Endothelial cell (in vitro differentiated cells): ENCODE measurements around the gene IFI44L. TPM values are rescaled to one million over a fixed set of nuclear protein-coding genes. Genes with fewer than 3 reads are reported as not detected.

Experiments used
- DNase-seq: peaks from one replicate; pipeline ENCODE4 v3.0.0; 2021; ENCODE audit warnings: low spot score
- H3K27ac Mint-ChIP-seq: one replicate; pipeline ENCODE4 v1.8.0; 2021; ENCODE audit warnings: mixed read lengths, inconsistent platforms; ENCODE audit not compliant: unreplicated experiment
- H3K27me3 Mint-ChIP-seq: one replicate; pipeline ENCODE4 v1.8.0; 2021; ENCODE audit warnings: mild to moderate bottlenecking, moderate library complexity, mixed read lengths, inconsistent platforms; ENCODE audit not compliant: unreplicated experiment
- H3K36me3 Mint-ChIP-seq: one replicate; pipeline ENCODE4 v1.8.0; 2021; ENCODE audit warnings: mild to moderate bottlenecking, low read depth, mixed read lengths, inconsistent platforms; ENCODE audit not compliant: unreplicated experiment
- H3K4me1 Mint-ChIP-seq: one replicate; pipeline ENCODE4 v1.8.0; 2021; ENCODE audit warnings: mild to moderate bottlenecking, mixed read lengths, inconsistent platforms; ENCODE audit not compliant: unreplicated experiment
- H3K4me3 Mint-ChIP-seq: one replicate; pipeline ENCODE4 v1.8.0; 2021; ENCODE audit warnings: mild to moderate bottlenecking, mixed read lengths, inconsistent platforms; ENCODE audit not compliant: unreplicated experiment
- H3K9me3 Mint-ChIP-seq: one replicate; pipeline ENCODE4 v1.8.0; 2021; ENCODE audit warnings: mixed read lengths, inconsistent platforms; ENCODE audit not compliant: unreplicated experiment
- CTCF ChIP-seq: fragments of 200-600 bp; sonication (generic); IDR thresholded peaks from one replicate; pipeline ENCODE4 v1.5.0; 2021; ENCODE audit warnings: antibody characterized with exemption; ENCODE audit not compliant: unreplicated experiment
- total RNA-seq: library from RNA; stranded (reverse); fragmentation: NEBNext Ultra II Directional; extraction: Animal tissue kit (Norgen Biotek cat#: 25700); gene quantifications from one replicate; pipeline ENCODE4 v1.2.1, GENCODE V29; 2021; ENCODE audit not compliant: unreplicated experiment

The IFI44L gene
- total RNA-seq, 1 donor from 2014 or later: 0.59 TPM

DNA sequence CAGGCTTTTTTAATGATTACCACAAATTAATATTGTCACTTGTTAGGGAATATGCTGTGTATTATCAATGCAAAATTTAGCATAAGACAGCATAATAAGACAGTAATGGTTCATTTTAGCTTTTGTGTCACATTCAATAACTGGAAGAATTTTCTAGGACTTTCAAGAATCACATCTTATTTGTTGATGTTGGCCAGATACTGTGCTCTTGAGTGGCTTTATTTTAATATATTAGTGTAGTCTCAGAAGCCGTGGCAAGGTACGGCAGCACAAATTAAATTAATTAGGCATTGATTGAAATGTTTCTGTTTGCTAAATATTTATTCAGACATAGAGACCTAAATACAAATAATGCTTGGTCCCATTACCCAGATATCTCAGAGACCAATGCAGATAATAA lies 10.4 kb downstream of the IFI44L start:
- H3K27me3 Mint-ChIP-seq: no peaks in the 10 kb centered on the region
- no peak overlapping the region for H3K27ac Mint-ChIP-seq
- no peak for TF ChIP-seq CTCF
- no peak overlapping the region for H3K4me3 Mint-ChIP-seq
- no peak for DNase-seq
- no peaks in the 10 kb centered on the region for H3K4me1 Mint-ChIP-seq
- H3K9me3 Mint-ChIP-seq: no peaks in the 10 kb centered on the region
- H3K36me3 Mint-ChIP-seq: no peaks in the 10 kb centered on the region

GRCh38 chr1:78633209-78633608 lies 13.0 kb downstream of the IFI44L start:
- Mint-ChIP-seq H3K4me1 (no peaks in the 10 kb centered on the region), H3K36me3 (no peaks in the 10 kb centered on the region), H3K9me3 (no peaks in the 10 kb centered on the region), H3K27me3 (no peaks in the 10 kb centered on the region), H3K27ac (no peak overlapping the region), H3K4me3 (no peak overlapping the region)
- TF ChIP-seq CTCF: no peak
- DNase-seq: no peak

DNA sequence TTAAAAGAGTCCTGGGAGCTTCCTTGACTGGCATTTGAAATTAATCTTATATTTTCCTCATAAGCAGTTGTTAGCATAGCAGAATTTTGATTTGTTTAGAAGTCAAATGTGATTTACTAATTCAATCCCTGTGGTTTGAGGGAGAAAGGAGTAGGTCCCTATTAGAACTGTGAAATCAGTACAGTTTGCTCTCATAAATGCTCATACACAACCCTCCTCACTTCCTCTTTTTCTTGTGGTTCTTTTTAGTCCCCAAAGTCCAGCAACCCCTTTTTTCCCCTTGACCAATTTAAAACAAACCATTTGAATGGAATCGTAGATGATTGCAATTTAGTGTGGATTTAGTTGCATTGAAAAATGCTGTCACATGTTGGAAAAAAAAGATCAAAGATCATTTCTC lies 20.2 kb downstream of the IFI44L start:
- H3K27me3 Mint-ChIP-seq: no peaks in the 10 kb centered on the region
- no peak for DNase-seq
- no peaks in the 10 kb centered on the region for H3K4me1 Mint-ChIP-seq
- TF ChIP-seq CTCF: no peak
- H3K36me3 Mint-ChIP-seq: no peaks in the 10 kb centered on the region
- peaks cover under 1% of the 10 kb centered on the region for H3K9me3 Mint-ChIP-seq
- H3K27ac Mint-ChIP-seq: no peak overlapping the region
- no peak overlapping the region for H3K4me3 Mint-ChIP-seq

- Mint-ChIP-seq H3K27ac (no peak overlapping the region), H3K36me3 (no peaks in the 10 kb centered on the region), H3K9me3 (peaks cover 4% of the 10 kb centered on the region), H3K4me1 (peaks cover 3% of the 10 kb centered on the region), H3K4me3 (no peak overlapping the region), H3K27me3 (no peaks in the 10 kb centered on the region)
- TF ChIP-seq CTCF: no peak
- no peak for DNase-seq
These were observed 21.3 kb downstream of the IFI44L start for GRCh38 chr1:78641558-78641957.

DNA sequence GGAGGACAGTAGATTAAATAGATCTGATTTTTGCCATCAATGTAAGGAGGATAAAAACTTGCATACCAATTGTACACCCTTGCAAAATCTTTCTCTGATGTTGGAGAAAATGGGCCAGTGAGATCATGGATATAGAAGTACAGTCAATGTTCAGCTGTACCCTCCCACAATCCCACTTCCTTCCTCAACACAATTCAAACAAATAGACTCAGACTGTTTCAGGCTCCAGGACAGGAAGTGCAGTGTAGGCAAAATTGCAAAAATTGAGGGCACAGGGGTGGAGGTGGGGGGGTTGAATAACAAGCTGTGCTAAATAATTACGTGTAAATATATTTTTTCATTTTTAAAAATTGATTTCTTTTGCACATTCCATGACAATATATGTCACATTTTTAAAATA lies 25.5 kb downstream of the IFI44L start:
- Mint-ChIP-seq H3K27me3 (no peaks in the 10 kb centered on the region), H3K4me1 (peaks cover 3% of the 10 kb centered on the region), H3K36me3 (peaks cover 4% of the 10 kb centered on the region), H3K9me3 (peaks cover 7% of the 10 kb centered on the region), H3K27ac (no peak overlapping the region), H3K4me3 (no peak overlapping the region)
- TF ChIP-seq CTCF: no peak
- DNase-seq: no peak
